ENCODE measurements around the gene KLHDC1.
"Not testable (repeated sequence)": the region's sequence is repeated elsewhere in the genome, so short reads cannot be mapped to it uniquely, and the experiment has no call there.

The KLHDC1 gene

DNA sequence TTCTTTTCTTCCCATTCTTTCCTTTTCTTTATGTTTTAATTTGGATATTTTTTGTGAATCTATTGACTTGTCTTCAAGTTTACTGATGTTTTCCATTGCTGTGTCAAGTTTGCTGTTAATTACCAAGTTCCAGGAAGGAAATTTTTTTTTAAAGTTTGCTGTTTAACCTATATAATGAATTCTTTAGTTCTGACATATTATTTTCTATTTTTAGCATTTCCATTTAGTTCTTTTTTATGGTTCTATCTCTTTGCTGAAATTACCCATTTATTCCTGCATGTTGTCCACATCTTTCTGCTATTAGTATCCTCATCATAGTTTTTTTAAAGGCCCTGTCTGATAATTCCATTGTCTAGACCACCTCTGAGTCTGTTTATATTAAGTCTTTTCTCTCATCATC is 27.8 kb downstream of the KLHDC1 start:
- ATAC-seq, result no peak
- TF ChIP-seq, protein P1, sequence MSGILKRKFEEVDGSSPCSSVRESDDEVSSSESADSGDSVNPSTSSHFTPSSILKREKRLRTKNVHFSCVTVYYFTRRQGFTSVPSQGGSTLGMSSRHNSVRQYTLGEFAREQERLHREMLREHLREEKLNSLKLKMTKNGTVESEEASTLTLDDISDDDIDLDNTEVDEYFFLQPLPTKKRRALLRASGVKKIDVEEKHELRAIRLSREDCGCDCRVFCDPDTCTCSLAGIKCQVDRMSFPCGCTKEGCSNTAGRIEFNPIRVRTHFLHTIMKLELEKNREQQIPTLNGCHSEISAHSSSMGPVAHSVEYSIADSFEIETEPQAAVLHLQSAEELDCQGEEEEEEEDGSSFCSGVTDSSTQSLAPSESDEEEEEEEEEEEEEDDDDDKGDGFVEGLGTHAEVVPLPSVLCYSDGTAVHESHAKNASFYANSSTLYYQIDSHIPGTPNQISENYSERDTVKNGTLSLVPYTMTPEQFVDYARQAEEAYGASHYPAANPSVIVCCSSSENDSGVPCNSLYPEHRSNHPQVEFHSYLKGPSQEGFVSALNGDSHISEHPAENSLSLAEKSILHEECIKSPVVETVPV (CRISPR knock-in tag; IDR thresholded peaks at IDR 0.05), result no peak
- TF ChIP-seq PPARA (CRISPR knock-in tag; IDR thresholded peaks at IDR 0.05; ENCODE audit: borderline replicate concordance), result no peak
- TF ChIP-seq ISL1 (CRISPR knock-in tag; IDR thresholded peaks at IDR 0.05), result no peak
- TF ChIP-seq PATZ1 (CRISPR knock-in tag; IDR thresholded peaks at IDR 0.05; ENCODE audit: borderline replicate concordance), result no peak
- TF ChIP-seq BACH2 (CRISPR knock-in tag; IDR thresholded peaks at IDR 0.05; ENCODE audit: borderline replicate concordance), result no peak
- TF ChIP-seq ZNF70 (CRISPR knock-in tag; IDR thresholded peaks at IDR 0.05), result no peak
- TF ChIP-seq SNAI2 (CRISPR knock-in tag; IDR thresholded peaks at IDR 0.05), result no peak
- TF ChIP-seq, protein P2, sequence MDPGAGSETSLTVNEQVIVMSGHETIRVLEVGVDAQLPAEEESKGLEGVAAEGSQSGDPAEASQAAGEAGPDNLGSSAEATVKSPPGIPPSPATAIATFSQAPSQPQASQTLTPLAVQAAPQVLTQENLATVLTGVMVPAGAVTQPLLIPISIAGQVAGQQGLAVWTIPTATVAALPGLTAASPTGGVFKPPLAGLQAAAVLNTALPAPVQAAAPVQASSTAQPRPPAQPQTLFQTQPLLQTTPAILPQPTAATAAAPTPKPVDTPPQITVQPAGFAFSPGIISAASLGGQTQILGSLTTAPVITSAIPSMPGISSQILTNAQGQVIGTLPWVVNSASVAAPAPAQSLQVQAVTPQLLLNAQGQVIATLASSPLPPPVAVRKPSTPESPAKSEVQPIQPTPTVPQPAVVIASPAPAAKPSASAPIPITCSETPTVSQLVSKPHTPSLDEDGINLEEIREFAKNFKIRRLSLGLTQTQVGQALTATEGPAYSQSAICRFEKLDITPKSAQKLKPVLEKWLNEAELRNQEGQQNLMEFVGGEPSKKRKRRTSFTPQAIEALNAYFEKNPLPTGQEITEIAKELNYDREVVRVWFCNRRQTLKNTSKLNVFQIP (CRISPR knock-in tag; IDR thresholded peaks at IDR 0.05; ENCODE audit: borderline replicate concordance, low read depth), result no peak
- TF ChIP-seq, protein P3, sequence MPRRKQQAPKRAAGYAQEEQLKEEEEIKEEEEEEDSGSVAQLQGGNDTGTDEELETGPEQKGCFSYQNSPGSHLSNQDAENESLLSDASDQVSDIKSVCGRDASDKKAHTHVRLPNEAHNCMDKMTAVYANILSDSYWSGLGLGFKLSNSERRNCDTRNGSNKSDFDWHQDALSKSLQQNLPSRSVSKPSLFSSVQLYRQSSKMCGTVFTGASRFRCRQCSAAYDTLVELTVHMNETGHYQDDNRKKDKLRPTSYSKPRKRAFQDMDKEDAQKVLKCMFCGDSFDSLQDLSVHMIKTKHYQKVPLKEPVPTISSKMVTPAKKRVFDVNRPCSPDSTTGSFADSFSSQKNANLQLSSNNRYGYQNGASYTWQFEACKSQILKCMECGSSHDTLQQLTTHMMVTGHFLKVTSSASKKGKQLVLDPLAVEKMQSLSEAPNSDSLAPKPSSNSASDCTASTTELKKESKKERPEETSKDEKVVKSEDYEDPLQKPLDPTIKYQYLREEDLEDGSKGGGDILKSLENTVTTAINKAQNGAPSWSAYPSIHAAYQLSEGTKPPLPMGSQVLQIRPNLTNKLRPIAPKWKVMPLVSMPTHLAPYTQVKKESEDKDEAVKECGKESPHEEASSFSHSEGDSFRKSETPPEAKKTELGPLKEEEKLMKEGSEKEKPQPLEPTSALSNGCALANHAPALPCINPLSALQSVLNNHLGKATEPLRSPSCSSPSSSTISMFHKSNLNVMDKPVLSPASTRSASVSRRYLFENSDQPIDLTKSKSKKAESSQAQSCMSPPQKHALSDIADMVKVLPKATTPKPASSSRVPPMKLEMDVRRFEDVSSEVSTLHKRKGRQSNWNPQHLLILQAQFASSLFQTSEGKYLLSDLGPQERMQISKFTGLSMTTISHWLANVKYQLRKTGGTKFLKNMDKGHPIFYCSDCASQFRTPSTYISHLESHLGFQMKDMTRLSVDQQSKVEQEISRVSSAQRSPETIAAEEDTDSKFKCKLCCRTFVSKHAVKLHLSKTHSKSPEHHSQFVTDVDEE (CRISPR knock-in tag; IDR thresholded peaks at IDR 0.05), result no peak
- TF ChIP-seq ZFP30 (CRISPR knock-in tag; IDR thresholded peaks at IDR 0.05), result no peak
- no peak for TF ChIP-seq OSR1 (CRISPR knock-in tag; IDR thresholded peaks at IDR 0.05)
- no peak for TF ChIP-seq RARB (CRISPR knock-in tag; IDR thresholded peaks at IDR 0.05)
- no peak for TF ChIP-seq ARNTL (CRISPR knock-in tag; IDR thresholded peaks at IDR 0.05; ENCODE audit: borderline replicate concordance, low read depth)
- no peak for TF ChIP-seq ZNF8 (CRISPR knock-in tag; IDR thresholded peaks at IDR 0.05)
- no peak for TF ChIP-seq ZFP3 (CRISPR knock-in tag; IDR thresholded peaks at IDR 0.05)

DNA sequence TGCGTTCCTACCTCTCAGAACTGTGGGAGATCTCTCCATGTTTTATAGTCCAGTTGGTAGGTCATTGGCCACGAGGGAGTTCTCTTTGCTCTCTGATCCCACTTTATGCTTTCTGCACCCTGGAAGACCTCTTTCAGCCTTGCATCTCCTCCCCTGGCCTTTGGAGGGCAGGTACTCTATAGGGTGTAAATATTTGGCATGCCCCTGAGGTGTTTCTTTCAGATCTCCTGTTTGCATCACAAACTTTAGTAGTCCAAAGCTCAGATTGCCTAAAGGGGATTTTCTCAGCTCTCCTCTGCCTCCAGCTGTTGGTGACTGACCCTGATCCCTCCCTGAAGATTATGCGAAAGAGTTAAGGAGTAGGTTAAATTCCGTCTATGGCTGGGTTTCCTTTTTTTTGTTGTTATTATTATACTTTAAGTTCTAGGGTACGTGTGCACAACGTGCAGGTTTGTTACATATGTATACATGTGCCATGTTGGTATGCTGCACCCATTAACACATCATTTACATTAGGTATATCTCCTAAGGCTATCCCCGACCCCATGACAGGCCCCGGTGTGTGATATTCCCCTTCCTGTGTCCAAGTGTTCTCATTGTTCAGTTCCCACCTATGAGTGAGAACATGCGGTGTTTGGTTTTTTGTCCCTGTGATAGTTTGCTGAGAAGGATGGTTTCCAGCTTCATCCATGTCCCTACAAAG is 29.0 kb downstream of the KLHDC1 start:
- ATAC-seq, result not testable (repeated sequence)

DNA sequence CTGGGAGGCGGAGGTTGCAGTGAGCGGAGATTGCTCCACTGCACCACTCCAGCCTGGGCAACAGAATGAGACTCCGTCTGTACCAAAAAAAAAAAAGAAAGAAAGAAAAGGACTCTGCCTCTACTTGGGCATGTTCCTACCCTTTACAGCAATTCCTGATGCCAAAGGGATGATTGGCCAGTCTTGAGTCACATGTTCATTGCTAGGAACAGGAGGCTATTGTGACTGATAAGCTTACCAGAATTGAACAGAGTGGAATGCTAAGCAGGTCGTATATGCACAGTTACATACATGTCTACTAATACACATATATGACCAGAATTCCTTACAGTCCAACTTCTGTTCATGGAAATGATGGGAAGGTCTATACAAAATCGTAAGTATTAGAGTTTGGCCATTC is 34.3 kb downstream of the KLHDC1 start:
- TF ChIP-seq ARNTL (CRISPR knock-in tag; IDR thresholded peaks at IDR 0.05; ENCODE audit: borderline replicate concordance, low read depth) (no peak), ZNF8 (CRISPR knock-in tag; IDR thresholded peaks at IDR 0.05) (no peak), ZNF70 (CRISPR knock-in tag; IDR thresholded peaks at IDR 0.05) (no peak), CSDC2 (CRISPR knock-in tag; IDR thresholded peaks at IDR 0.05) (no peak), TCF4 (CRISPR knock-in tag; IDR thresholded peaks at IDR 0.05; ENCODE audit: borderline replicate concordance) (no peak), GLIS3 (CRISPR knock-in tag; IDR thresholded peaks at IDR 0.05) (no peak), PATZ1 (CRISPR knock-in tag; IDR thresholded peaks at IDR 0.05; ENCODE audit: borderline replicate concordance) (no peak), ZFP3 (CRISPR knock-in tag; IDR thresholded peaks at IDR 0.05) (no peak), BACH2 (CRISPR knock-in tag; IDR thresholded peaks at IDR 0.05; ENCODE audit: borderline replicate concordance) (no peak), SNAI2 (CRISPR knock-in tag; IDR thresholded peaks at IDR 0.05) (no peak), ZC3H10 (CRISPR knock-in tag; IDR thresholded peaks at IDR 0.05) (no peak), TOX (CRISPR knock-in tag; IDR thresholded peaks at IDR 0.05; ENCODE audit: borderline replicate concordance) (no peak)
- TF ChIP-seq, protein P2 (CRISPR knock-in tag; IDR thresholded peaks at IDR 0.05; ENCODE audit: borderline replicate concordance, low read depth), result no peak
- ATAC-seq, result no peak
